ENCODE measurements around the gene PNKP. TPM values are rescaled to one million over a fixed set of nuclear protein-coding genes. Genes with fewer than 3 reads are reported as not detected.

Gene PNKP
- polyA plus RNA-seq, 1 experiment, result 13.0 TPM

DNA sequence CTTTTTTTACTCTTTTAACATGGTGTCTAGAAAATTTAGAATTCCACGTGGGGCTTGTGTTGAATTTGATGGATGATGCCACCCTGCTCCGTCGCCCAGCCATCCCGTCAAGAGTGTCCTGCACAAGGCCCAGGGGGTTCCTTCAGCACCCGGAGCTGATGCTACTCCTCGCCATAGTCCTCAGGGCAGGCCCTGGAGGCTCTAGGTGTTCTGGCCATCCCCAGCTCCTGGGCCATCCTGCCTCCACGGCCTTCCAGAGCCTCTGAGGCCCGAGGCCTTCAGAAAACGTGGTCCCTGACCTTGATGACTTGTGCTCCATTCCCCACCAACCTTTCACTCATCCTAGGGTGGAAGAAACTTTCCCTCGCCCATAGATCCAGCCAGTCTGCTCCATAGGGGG, 6.5 kb upstream of the PNKP start:
- TF ChIP-seq, protein P1, sequence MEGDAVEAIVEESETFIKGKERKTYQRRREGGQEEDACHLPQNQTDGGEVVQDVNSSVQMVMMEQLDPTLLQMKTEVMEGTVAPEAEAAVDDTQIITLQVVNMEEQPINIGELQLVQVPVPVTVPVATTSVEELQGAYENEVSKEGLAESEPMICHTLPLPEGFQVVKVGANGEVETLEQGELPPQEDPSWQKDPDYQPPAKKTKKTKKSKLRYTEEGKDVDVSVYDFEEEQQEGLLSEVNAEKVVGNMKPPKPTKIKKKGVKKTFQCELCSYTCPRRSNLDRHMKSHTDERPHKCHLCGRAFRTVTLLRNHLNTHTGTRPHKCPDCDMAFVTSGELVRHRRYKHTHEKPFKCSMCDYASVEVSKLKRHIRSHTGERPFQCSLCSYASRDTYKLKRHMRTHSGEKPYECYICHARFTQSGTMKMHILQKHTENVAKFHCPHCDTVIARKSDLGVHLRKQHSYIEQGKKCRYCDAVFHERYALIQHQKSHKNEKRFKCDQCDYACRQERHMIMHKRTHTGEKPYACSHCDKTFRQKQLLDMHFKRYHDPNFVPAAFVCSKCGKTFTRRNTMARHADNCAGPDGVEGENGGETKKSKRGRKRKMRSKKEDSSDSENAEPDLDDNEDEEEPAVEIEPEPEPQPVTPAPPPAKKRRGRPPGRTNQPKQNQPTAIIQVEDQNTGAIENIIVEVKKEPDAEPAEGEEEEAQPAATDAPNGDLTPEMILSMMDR (IDR thresholded peaks at IDR 0.05; ENCODE audit: low read depth, low read length), result no peak
- DNase-seq (ENCODE audit: low read depth, low spot score), result no peak
- POLR2A ChIA-PET, result interaction anchor here (0.7 kb wide), 1 partner anchor 234 kb away, joined by 4 read pairs; no protein-coding TSS in a partner anchor
- Histone ChIP-seq H3K27me3 (ENCODE audit: control insufficient read depth, insufficient read depth, low read length) (no peaks in the 10 kb centered on the region), H3K9me3 (ENCODE audit: control insufficient read depth, insufficient read depth, low read length) (no peaks in the 10 kb centered on the region; the same call in 1 of the 2 replicates), H3K4me3 (ENCODE audit: low read depth, low read length) (no peak overlapping the region), H3K27ac (ENCODE audit: low read depth, low read length) (no peak overlapping the region)
- CTCF ChIA-PET, result no interaction called here

DNA sequence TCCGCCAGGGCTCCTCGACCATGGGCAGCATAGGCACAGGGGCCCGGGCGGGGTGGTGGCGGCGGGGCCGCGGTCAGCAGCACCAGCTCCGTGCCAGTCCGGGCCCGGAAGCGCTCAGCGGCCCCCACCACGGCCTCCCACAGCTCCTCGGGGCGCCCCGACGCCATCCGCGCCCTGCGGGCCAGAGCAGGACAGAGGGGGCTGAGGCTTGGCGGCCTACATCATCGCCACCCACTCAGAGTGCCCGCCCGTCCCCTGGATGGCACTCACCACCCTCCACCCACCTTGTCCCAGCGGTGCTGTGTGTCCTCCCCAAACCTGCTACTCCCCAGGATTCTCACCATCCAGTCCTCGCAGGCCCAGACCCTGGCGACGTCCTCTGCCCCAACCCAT, 5.7 kb upstream of the PNKP start:
- TF ChIP-seq, protein P1 (IDR thresholded peaks at IDR 0.05; ENCODE audit: low read depth, low read length), result no peak
- Histone ChIP-seq H3K4me3 (ENCODE audit: low read depth, low read length) (no peak overlapping the region), H3K9me3 (ENCODE audit: control insufficient read depth, insufficient read depth, low read length) (no peaks in the 10 kb centered on the region; the same call in 1 of the 2 replicates), H3K27ac (ENCODE audit: low read depth, low read length) (no peak overlapping the region), H3K27me3 (ENCODE audit: control insufficient read depth, insufficient read depth, low read length) (no peaks in the 10 kb centered on the region)
- ChIA-PET CTCF (no interaction called here), POLR2A (no interaction called here)
- DNase-seq (ENCODE audit: low read depth, low spot score), result no peak

DNA sequence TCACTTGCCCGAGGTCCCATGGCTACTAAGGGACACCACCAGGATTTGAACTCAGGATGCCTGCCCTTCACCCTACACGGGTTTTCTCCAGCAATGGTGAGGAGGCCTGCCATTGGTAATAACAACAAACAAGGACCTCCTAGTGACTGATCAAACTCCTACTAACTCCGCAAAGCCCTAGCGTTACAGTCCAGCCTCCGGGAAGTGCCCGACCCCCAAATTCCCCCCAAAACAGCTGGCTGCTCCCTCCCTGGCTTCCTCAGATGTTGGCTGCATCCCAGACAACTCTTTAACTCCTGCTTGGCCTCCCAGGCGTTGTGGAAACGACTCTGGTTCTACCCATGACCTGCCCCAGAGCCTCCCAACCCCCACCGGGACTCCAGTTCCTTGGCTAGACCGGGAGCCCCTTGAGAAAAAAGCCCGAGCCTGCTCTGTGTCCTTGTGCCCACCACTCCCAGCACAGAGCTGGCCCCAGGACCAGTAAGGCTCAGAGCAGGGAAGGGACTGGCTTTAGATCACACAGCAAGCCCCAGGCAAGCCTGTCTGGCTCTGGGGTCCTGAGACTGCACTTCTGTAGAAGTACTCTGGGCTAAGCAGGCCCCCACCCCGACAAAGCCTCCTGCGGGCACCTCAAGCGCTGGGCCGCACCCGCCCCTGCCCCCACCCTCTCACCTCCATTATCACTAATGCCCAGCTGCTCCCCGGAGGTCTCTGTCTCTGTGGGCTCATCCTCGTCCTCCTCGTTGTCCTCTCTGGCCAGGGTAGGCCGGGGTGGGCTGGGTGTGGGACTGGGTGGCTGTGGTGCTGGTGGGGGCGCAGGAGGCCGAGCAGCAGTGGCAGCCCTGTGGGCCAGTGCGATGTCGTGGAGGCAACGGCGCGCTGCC, 5.1 kb upstream of the PNKP start:
- no peak for DNase-seq (ENCODE audit: low read depth, low spot score)
- ChIA-PET CTCF (interaction anchor here (0.7 kb wide), 1 partner anchor 191 kb away, joined by 7 read pairs; no protein-coding TSS in a partner anchor), POLR2A (interaction anchor here (0.5 kb wide), 1 partner anchor 14 kb away, joined by 3 read pairs; no protein-coding TSS in a partner anchor)
- TF ChIP-seq, protein P1 (IDR thresholded peaks at IDR 0.05; ENCODE audit: low read depth, low read length), result no peak
- Histone ChIP-seq H3K4me3 (ENCODE audit: low read depth, low read length) (no peak overlapping the region), H3K27ac (ENCODE audit: low read depth, low read length) (peak overlapping the region; percentile 2), H3K27me3 (ENCODE audit: control insufficient read depth, insufficient read depth, low read length) (no peaks in the 10 kb centered on the region), H3K9me3 (ENCODE audit: control insufficient read depth, insufficient read depth, low read length) (no peaks in the 10 kb centered on the region; the same call in 1 of the 2 replicates)

DNA sequence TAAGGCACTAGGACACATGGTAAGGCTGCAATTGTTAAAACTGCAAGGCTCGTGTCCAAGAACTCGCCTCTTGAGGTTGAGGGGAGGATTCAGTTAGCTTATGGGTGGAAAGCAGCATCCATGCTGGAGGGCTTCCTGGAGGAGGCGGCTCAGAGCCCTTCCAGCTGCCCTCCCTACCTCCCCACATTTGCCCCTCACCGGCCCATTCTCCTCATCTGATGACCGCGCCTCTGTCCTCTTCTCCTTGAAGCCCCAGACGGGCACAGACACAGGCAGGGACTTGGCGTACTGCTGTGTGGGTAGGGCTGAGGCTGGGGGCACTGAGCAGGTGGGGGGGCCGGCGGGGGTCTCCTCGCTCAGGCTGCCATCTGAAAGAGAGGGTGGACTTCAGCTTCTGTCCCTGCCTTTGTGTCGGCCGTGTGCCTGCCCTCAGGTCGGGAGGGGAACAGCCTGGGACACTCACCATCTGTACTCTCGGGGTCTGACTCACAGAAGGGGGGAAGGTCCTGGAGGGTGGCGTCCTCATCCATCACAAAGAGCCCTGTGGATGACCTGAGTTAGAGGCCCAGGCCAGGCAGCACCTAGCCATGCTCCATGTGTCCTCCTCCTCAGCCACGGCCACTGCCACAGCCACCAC, 4.1 kb upstream of the PNKP start:
- Histone ChIP-seq H3K27me3 (ENCODE audit: control insufficient read depth, insufficient read depth, low read length) (no peaks in the 10 kb centered on the region), H3K9me3 (ENCODE audit: control insufficient read depth, insufficient read depth, low read length) (no peaks in the 10 kb centered on the region; the same call in 1 of the 2 replicates), H3K4me3 (ENCODE audit: low read depth, low read length) (no peak overlapping the region), H3K27ac (ENCODE audit: low read depth, low read length) (no peak overlapping the region)
- DNase-seq (ENCODE audit: low read depth, low spot score), result no peak
- TF ChIP-seq, protein P1 (IDR thresholded peaks at IDR 0.05; ENCODE audit: low read depth, low read length), result no peak
- ChIA-PET CTCF (interaction anchor here (0.7 kb wide), 1 partner anchor 190 kb away, joined by 7 read pairs; no protein-coding TSS in a partner anchor), POLR2A (no interaction called here)
